8988T (cell line): ENCODE data around the gene PNMA5.

ENCODE experiments used
- DNase-seq: peaks from one replicate; pipeline ENCODE4 v3.0.0; 2011

The PNMA5 gene

GRCh38 chrX:152958047-152958446 is 35.9 kb downstream of the PNMA5 start:
- DNase-seq = no peak

GRCh38 chrX:152950786-152951185 is 43.1 kb downstream of the PNMA5 start:
- no peak for DNase-seq

- DNase-seq = no peak
Measured at GRCh38 chrX:152949114-152949513, 44.8 kb downstream of the PNMA5 start.

GRCh38 chrX:152946681-152947080 is 47.2 kb downstream of the PNMA5 start:
- DNase-seq = no peak

GRCh38 chrX:152945021-152945979 is 48.6 kb downstream of the PNMA5 start:
- DNase-seq = no peak

- DNase-seq = no peak
Measured at GRCh38 chrX:152943826-152944225, 50.1 kb downstream of the PNMA5 start.

GRCh38 chrX:152942077-152942442 is 51.9 kb downstream of the PNMA5 start:
- DNase-seq = no peak

GRCh38 chrX:152941328-152942076 is 52.4 kb downstream of the PNMA5 start:
- peak; percentile 68 for DNase-seq
